Left lung (tissue), 10 donors: ENCODE measurements around the gene AKR1A1. TPM values are rescaled to one million over a fixed set of nuclear protein-coding genes. Genes with fewer than 3 reads are reported as not detected.
A peak's percentile ranks its signal among the peaks of the same experiment; 100 is the strongest.
"Not testable (repeated sequence)": the region's sequence is repeated elsewhere in the genome, so short reads cannot be mapped to it uniquely, and the experiment has no call there.

Source experiments
- ATAC-seq: fragments of 200-7000 bp; cut with Tn5 transposase; one replicate; pipeline ENCODE4 v1.9.1; 2020; ENCODE audit warnings: moderate library complexity
- DNase-seq, 4 donors: peaks; one replicate each; pipeline ENCODE4 v3.0.0-alpha.2; 2013 to 2020
- H3K27ac ChIP-seq, 2 donors: fragments of 200-600 bp; sonication (generic) in 1 of 2; one replicate each; pipeline versions ENCODE4 v1.5.0 to v1.8.0; 2020 to 2021
- H3K27me3 ChIP-seq, 2 donors: fragments of 200-600 bp; sonication (generic) in 1 of 2; one replicate each; pipeline versions ENCODE4 v1.5.0 to v1.8.0; 2020 to 2021
- H3K36me3 ChIP-seq, 2 donors: fragments of 200-600 bp; sonication (generic) in 1 of 2; one replicate each; pipeline versions ENCODE4 v1.5.0 to v1.8.0; 2020 to 2021
- H3K4me1 ChIP-seq, 2 donors: fragments of 200-600 bp; one replicate each; pipeline ENCODE4 v1.8.0; 2021
- H3K4me3 ChIP-seq, 2 donors: fragments of 200-600 bp; sonication (generic) in 1 of 2; one replicate each; pipeline versions ENCODE4 v1.5.0 to v1.8.0; 2020 to 2021; ENCODE audit warnings: mild to moderate bottlenecking in 1 of 2
- H3K9me3 ChIP-seq, 2 donors: fragments of 200-600 bp; sonication (generic) in 1 of 2; one replicate each; pipeline versions ENCODE4 v1.5.0 to v1.8.0; 2020 to 2021
- CTCF ChIP-seq, 2 donors: fragments of 200-600 bp; sonication (generic) in 1 of 2; IDR thresholded peaks; one replicate each; pipeline versions ENCODE4 v1.5.0 to v1.8.0; 2021; ENCODE audit warnings: antibody characterized with exemption in 2 of 2
- intact Hi-C, 2 donors: fragments of 100-400 bp; cut with DNase I; formaldehyde crosslinking; loops; one replicate each; pipeline versions ENCODE4 v1.11.2 to v1.14.2; 2022
- polyA plus RNA-seq, 6 donors: library from polyadenylated mRNA; unstranded; fragments of 120-200 nt; gene quantifications; one replicate each; pipeline ENCODE4 v1.2.1, GENCODE V29; 2013; ENCODE audit not compliant: insufficient read length in 6 of 6
- total RNA-seq, 2 donors: library from RNA; stranded (reverse); fragmentation: NEBNext Ultra II Directional; extraction: Animal tissue kit (Norgen Biotek cat#: 25700); gene quantifications; one replicate each; pipeline ENCODE4 v1.2.1, GENCODE V29; 2021
- donor health status: DM: no; HTN: yes; CAD: no.
- donor health status: DM: no; HTN: no; CAD: no.

AKR1A1 gene
- total and polyA plus RNA-seq, 8 donors, result 134 to 258 (median 151) TPM

- no peak for TF ChIP-seq CTCF (IDR thresholded peaks at IDR 0.05)
- no peak for DNase-seq
- peaks cover 0 to 9% of the 10 kb centered on the region in 2 donors for H3K27me3 ChIP-seq
- H3K9me3 ChIP-seq, result no peaks in the 10 kb centered on the region
- H3K36me3 ChIP-seq, result peaks cover 0 to 13% of the 10 kb centered on the region in 2 donors
- H3K4me1 ChIP-seq, result peaks cover 11 to 23% of the 10 kb centered on the region in 2 donors
- H3K4me3 ChIP-seq, result peak overlapping the region; percentile 85 to 91
- peak overlapping the region; percentile 91 to 96 for H3K27ac ChIP-seq
- no peak for ATAC-seq
- intact Hi-C loops, result no loop called here
Observed at GRCh38 chr1:45522324-45523104, 28.1 kb upstream of the AKR1A1 start.

GRCh38 chr1:45523516-45523915 is 27.1 kb upstream of the AKR1A1 start:
- H3K27me3 ChIP-seq, H3K36me3 ChIP-seq, intact Hi-C loops, ATAC-seq, H3K27ac ChIP-seq, H3K4me3 ChIP-seq, DNase-seq, H3K9me3 ChIP-seq: not testable (repeated sequence)
- peaks cover 11 to 22% of the 10 kb centered on the region in 2 donors for H3K4me1 ChIP-seq

- not testable (repeated sequence) for DNase-seq, H3K9me3 ChIP-seq, ATAC-seq
Observed at GRCh38 chr1:45523975-45524374, 26.7 kb upstream of the AKR1A1 start.

GRCh38 chr1:45526135-45526644 is 24.4 kb upstream of the AKR1A1 start:
- no peaks in the 10 kb centered on the region for H3K9me3 ChIP-seq
- intact Hi-C loops, result no loop called here
- DNase-seq, result peak in 1 of 4 donors; percentile 49
- no peak overlapping the region for H3K27ac ChIP-seq
- peak; percentile 25 for ATAC-seq
- H3K4me1 ChIP-seq, result peaks cover 0 to 11% of the 10 kb centered on the region in 2 donors
- TF ChIP-seq CTCF (IDR thresholded peaks at IDR 0.05), result no peak
- no peaks in the 10 kb centered on the region for H3K36me3 ChIP-seq
- no peak overlapping the region for H3K4me3 ChIP-seq
- H3K27me3 ChIP-seq, result peaks cover 0 to 3% of the 10 kb centered on the region in 2 donors

More at GRCh38 chr1:45523975-45524374, 26.7 kb upstream of the AKR1A1 start:
- H3K4me3 ChIP-seq, H3K36me3 ChIP-seq, intact Hi-C loops, H3K27ac ChIP-seq, H3K27me3 ChIP-seq: not testable (repeated sequence)
- H3K4me1 ChIP-seq, result peaks cover 8 to 18% of the 10 kb centered on the region in 2 donors

- H3K27me3 ChIP-seq, result no peaks in the 10 kb centered on the region
- H3K9me3 ChIP-seq, result no peaks in the 10 kb centered on the region
- intact Hi-C loops, result no loop called here
- no peaks in the 10 kb centered on the region for H3K36me3 ChIP-seq
- DNase-seq, result no peak
- ATAC-seq, result no peak
- no peaks in the 10 kb centered on the region for H3K4me1 ChIP-seq
- no peak overlapping the region for H3K4me3 ChIP-seq
- no peak for TF ChIP-seq CTCF (IDR thresholded peaks at IDR 0.05)
- H3K27ac ChIP-seq, result no peak overlapping the region
Observed at GRCh38 chr1:45530632-45531135, 19.9 kb upstream of the AKR1A1 start.

GRCh38 chr1:45531873-45532272 is 18.8 kb upstream of the AKR1A1 start:
- intact Hi-C loops, result no loop called here
- Histone ChIP-seq H3K27ac (no peak overlapping the region), H3K9me3 (no peaks in the 10 kb centered on the region), H3K4me3 (no peak overlapping the region), H3K36me3 (no peaks in the 10 kb centered on the region), H3K27me3 (no peaks in the 10 kb centered on the region), H3K4me1 (no peaks in the 10 kb centered on the region)
- DNase-seq (no peak), ATAC-seq (no peak)
- TF ChIP-seq CTCF (IDR thresholded peaks at IDR 0.05), result no peak
